HEK293 (cell line): ENCODE measurements around the gene CMIP.
A peak's percentile ranks its signal among the peaks of the same experiment; 100 is the strongest.

Experiments used
- CTCF ChIP-seq: fragments of 450-650 bp; formaldehyde crosslinking; IDR thresholded peaks from 2 replicates; pipeline ENCODE4 v1.5.1; 2016; ENCODE audit warnings: missing biosample characterization, missing genetic modification characterization
- EGR2 ChIP-seq: fragments of 450-650 bp; formaldehyde crosslinking; IDR thresholded peaks from 2 replicates; pipeline ENCODE4 v1.5.1; 2016; ENCODE audit warnings: low read depth, missing biosample characterization, missing genetic modification characterization
- ELK4 ChIP-seq: IDR thresholded peaks from 2 replicates; pipeline ENCODE4 v1.6.1; 2011; ENCODE audit warnings: mild to moderate bottlenecking, low read depth, low read length, borderline replicate concordance
- KLF10 ChIP-seq: fragments of 450-650 bp; IDR thresholded peaks from 2 replicates; pipeline ENCODE4 v1.5.1; 2018; ENCODE audit warnings: missing biosample characterization, mild to moderate bottlenecking, missing genetic modification characterization
- MYNN ChIP-seq: fragments of 450-650 bp; formaldehyde crosslinking; IDR thresholded peaks from 2 replicates; pipeline ENCODE4 v1.5.1; 2016; ENCODE audit warnings: missing biosample characterization, missing genetic modification characterization, borderline replicate concordance
- ZBTB11 ChIP-seq: fragments of 450-650 bp; formaldehyde crosslinking; conservative IDR thresholded peaks from 2 replicates; pipeline ENCODE4 v1.5.1; 2016; ENCODE audit warnings: low read depth, missing biosample characterization, missing genetic modification characterization
- ZNF121 ChIP-seq: fragments of 450-650 bp; formaldehyde crosslinking; IDR thresholded peaks from 2 replicates; pipeline ENCODE4 v1.5.1; 2016; ENCODE audit warnings: missing biosample characterization, missing genetic modification characterization
- ZNF132 ChIP-seq: fragments of 450-650 bp; formaldehyde crosslinking; IDR thresholded peaks from 2 replicates; pipeline ENCODE4 v1.5.1; 2017; ENCODE audit warnings: missing biosample characterization, missing genetic modification characterization, borderline replicate concordance
- ZNF19 ChIP-seq: fragments of 450-650 bp; formaldehyde crosslinking; IDR thresholded peaks from 2 replicates; pipeline ENCODE4; 2016; ENCODE audit warnings: missing biosample characterization, missing genetic modification characterization, low read depth

GRCh38 chr16:81728435-81728834 is 283.8 kb downstream of the CMIP start:
- TF ChIP-seq ZNF121 (tag by site-specific recombination) (peak; percentile 81), CTCF (tag by site-specific recombination) (no peak), EGR2 (tag by site-specific recombination) (no peak), ZNF132 (tag by site-specific recombination) (no peak), ELK4 (no peak), ZNF19 (tag by site-specific recombination) (no peak), MYNN (tag by site-specific recombination) (no peak), ZBTB11 (tag by site-specific recombination) (no peak), KLF10 (tag by site-specific recombination) (no peak)
